Transverse colon (tissue), 4 donors: ENCODE measurements around the gene FAM131B. TPM values are rescaled to one million over a fixed set of nuclear protein-coding genes. Genes with fewer than 3 reads are reported as not detected.

Experiments used
- DNase-seq: peaks from one replicate; pipeline ENCODE4 v3.0.0-alpha.2; 2019
- H3K27ac ChIP-seq, 4 donors: fragments of 200-600 bp; sonication (generic); 2 replicates each; pipeline ENCODE4 v1.5.1; 2016 to 2018; ENCODE audit warnings: inconsistent platforms in 4 of 4
- H3K27me3 ChIP-seq: fragments of 200-600 bp; sonication (generic); 2 replicates; pipeline ENCODE4 v1.5.1; 2017; ENCODE audit warnings: inconsistent platforms
- H3K36me3 ChIP-seq, 4 donors: fragments of 200-600 bp; sonication (generic); 2 replicates each; pipeline ENCODE4 v1.5.1; 2017 to 2019; ENCODE audit warnings: inconsistent platforms in 4 of 4
- H3K4me1 ChIP-seq, 4 donors: fragments of 200-600 bp; sonication (generic); 2 replicates each; pipeline ENCODE4 v1.5.1; 2017 to 2020; ENCODE audit warnings: inconsistent platforms in 4 of 4
- H3K4me3 ChIP-seq, 4 donors: fragments of 200-600 bp; sonication (generic); 1 replicate in 1 of 4; 2 replicates in 3 of 4; pipeline versions ENCODE4 v1.5.1 to v1.6.1; 2017 to 2019; ENCODE audit warnings: inconsistent platforms in 4 of 4
- H3K9me3 ChIP-seq, 2 donors: fragments of 200-600 bp; sonication (generic); 2 replicates each; pipeline ENCODE4 v1.5.1; 2017 to 2019; ENCODE audit warnings: inconsistent platforms in 2 of 2
- CTCF ChIP-seq, 5 experiments: fragments of 200-600 bp in 3 of 5; fragments of 450-650 bp in 2 of 5; sonication (generic) in 3 of 5; IDR thresholded peaks; 1 replicate in 2 of 5; 2 replicates in 3 of 5; pipeline ENCODE4 v1.5.1; 2016 to 2017; ENCODE audit warnings: antibody characterized with exemption in 5 of 5, inconsistent platforms in 3 of 5, mild to moderate bottlenecking in 2 of 5, moderate library complexity in 1 of 5
- EP300 ChIP-seq: sonication (generic); formaldehyde crosslinking; IDR thresholded peaks from one replicate; pipeline ENCODE4 v1.6.1; 2017; ENCODE audit warnings: antibody characterized with exemption, low read depth
- POLR2A ChIP-seq: fragments of 450-650 bp; IDR thresholded peaks from one replicate; pipeline ENCODE4 v1.6.1; 2016; ENCODE audit warnings: antibody characterized with exemption, mild to moderate bottlenecking, moderate library complexity
- POLR2AphosphoS5 ChIP-seq, 3 donors: sonication (generic); formaldehyde crosslinking; IDR thresholded peaks; one replicate each; pipeline ENCODE4 v1.6.1; 2016; ENCODE audit warnings: antibody characterized with exemption in 3 of 3
- WGBS, 2 donors: methylation state at CpG; one replicate each; pipeline ENCODE4 v1.1.5; 2018; ENCODE audit warnings: low coverage in 1 of 2; 5-methylcytosine and 5-hydroxymethylcytosine counted together
- in situ Hi-C, 4 donors: fragments of 200-750 bp; cut with MboI; loops; one replicate each; pipeline versions ENCODE4 v1.15.0 to v1.15.1; 2017; ENCODE audit warnings: low sequenced_read_pairs in 3 of 4, low pct_ligation_motif_present in 1 of 4, low pct_unique_long_range_greater_than_20kb in 1 of 4
- intact Hi-C: fragments of 100-400 bp; cut with DNase I; formaldehyde crosslinking; loops from one replicate; pipeline ENCODE4 v1.15.1; 2023; ENCODE audit warnings: low total_unique reads
- total RNA-seq, 4 donors: library from RNA; depleted of rRNA; stranded (reverse); fragments of >200 nt; gene quantifications; one replicate each; pipeline ENCODE4 v1.1.0, GENCODE V29; 2016

Gene FAM131B
- total RNA-seq, 4 donors from 2014 or later: 2.2 to 33.4 (median 4.7) TPM

- Histone ChIP-seq H3K9me3 (no peaks in the 10 kb centered on the region), H3K36me3 (no peaks in the 10 kb centered on the region), H3K4me1 (no peaks in the 10 kb centered on the region), H3K27me3 (no peaks in the 10 kb centered on the region), H3K27ac (no peak overlapping the region), H3K4me3 (no peak overlapping the region)
- TF ChIP-seq POLR2A: no peak
- TF ChIP-seq EP300: no peak
- no peak for TF ChIP-seq POLR2AphosphoS5 (IDR thresholded peaks at IDR 0.05)
- no peak for TF ChIP-seq CTCF (IDR thresholded peaks at IDR 0.05)
- in situ Hi-C loops: loop anchor here in 1 of 4 donors (25.0 kb wide), 1 partner anchor 317 kb away; no protein-coding TSS in a partner anchor
- 90 to 95% methylated on average over 8 to 10 of the region's 10 CpGs for WGBS, 2 donors
- DNase-seq: no peak
- intact Hi-C loops: no loop called here
These were observed 32.9 kb downstream of the FAM131B start for GRCh38 chr7:143329471-143330170.

- no peaks in the 10 kb centered on the region for H3K9me3 ChIP-seq
- 70 to 88% methylated on average over 2 to 5 of the region's 5 CpGs for WGBS, 2 donors
- no peak overlapping the region for H3K27ac ChIP-seq
- intact Hi-C loops: no loop called here
- TF ChIP-seq EP300: no peak
- in situ Hi-C loops: loop anchor here in 1 of 4 donors (25.0 kb wide), 1 partner anchor 316 kb away; no protein-coding TSS in a partner anchor
- H3K27me3 ChIP-seq: no peaks in the 10 kb centered on the region
- H3K4me3 ChIP-seq: no peak overlapping the region
- no peaks in the 10 kb centered on the region for H3K36me3 ChIP-seq
- no peaks in the 10 kb centered on the region for H3K4me1 ChIP-seq
- DNase-seq: no peak
These were observed 34.6 kb downstream of the FAM131B start for GRCh38 chr7:143327903-143328302.

- H3K36me3 ChIP-seq: no peaks in the 10 kb centered on the region
- 61 to 64% methylated on average over 2 of the region's 2 CpGs for WGBS, 2 donors
- H3K27me3 ChIP-seq: no peaks in the 10 kb centered on the region
- H3K4me3 ChIP-seq: no peak overlapping the region
- H3K27ac ChIP-seq: no peak overlapping the region
- H3K4me1 ChIP-seq: peaks cover 0 to 9% (median 4%) of the 10 kb centered on the region in 4 donors
- intact Hi-C loops (no loop called here), in situ Hi-C loops (loop anchor here in 1 of 4 donors (25.0 kb wide), 1 partner anchor 313 kb away; no protein-coding TSS in a partner anchor)
- TF ChIP-seq CTCF (IDR thresholded peaks at IDR 0.05) (no peak), POLR2AphosphoS5 (IDR thresholded peaks at IDR 0.05) (no peak), EP300 (no peak), POLR2A (no peak)
- no peaks in the 10 kb centered on the region for H3K9me3 ChIP-seq
- DNase-seq: no peak
These were observed 37.3 kb downstream of the FAM131B start for GRCh38 chr7:143325240-143325639.

GRCh38 chr7:143323653-143324052, 38.9 kb downstream of the FAM131B start:
- Histone ChIP-seq H3K4me1 (peaks cover 0 to 9% (median 4%) of the 10 kb centered on the region in 4 donors), H3K27me3 (no peaks in the 10 kb centered on the region), H3K36me3 (no peaks in the 10 kb centered on the region), H3K27ac (no peak overlapping the region), H3K9me3 (no peaks in the 10 kb centered on the region), H3K4me3 (no peak overlapping the region)
- intact Hi-C loops: no loop called here
- WGBS, 2 donors: 67 to 80% methylated on average over 3 to 12 of the region's 12 CpGs
- DNase-seq: no peak
- in situ Hi-C loops: no loop called here
- no peak for TF ChIP-seq POLR2AphosphoS5 (IDR thresholded peaks at IDR 0.05)
- TF ChIP-seq EP300: no peak
- no peak for TF ChIP-seq POLR2A
- no peak for TF ChIP-seq CTCF (IDR thresholded peaks at IDR 0.05)
